GM18505 (cell line): Measurements from ENCODE around the gene MEIS2.

Source experiments
- ATAC-seq: cut with Tn5 transposase; IDR thresholded peaks from one replicate; pipeline ENCODE4 v1.9.1; 2021; ENCODE audit not compliant: unreplicated experiment
- POLR2A ChIP-seq: IDR thresholded peaks from 4 replicates; pipeline ENCODE4 v1.6.1; 2011; ENCODE audit warnings: borderline replicate concordance; ENCODE audit not compliant: insufficient read depth, insufficient read length; ENCODE audit errors: extremely low read depth

The MEIS2 gene

GRCh38 chr15:36904715-36905114 is 195.6 kb downstream of the MEIS2 start:
- TF ChIP-seq POLR2A = no peak
- ATAC-seq = no peak

GRCh38 chr15:36903922-36904556 is 196.3 kb downstream of the MEIS2 start:
- ATAC-seq = no peak

GRCh38 chr15:36903195-36903594 is 197.2 kb downstream of the MEIS2 start:
- no peak for TF ChIP-seq POLR2A
- ATAC-seq = no peak

More at GRCh38 chr15:36903922-36904556, 196.3 kb downstream of the MEIS2 start:
- TF ChIP-seq POLR2A = no peak

- TF ChIP-seq POLR2A = no peak
- ATAC-seq = no peak
These were observed 199.3 kb downstream of the MEIS2 start for GRCh38 chr15:36901012-36901411.

GRCh38 chr15:36899696-36900095 is 200.7 kb downstream of the MEIS2 start:
- TF ChIP-seq POLR2A = no peak
- no peak for ATAC-seq

- TF ChIP-seq POLR2A = no peak
- no peak for ATAC-seq
These were observed 201.7 kb downstream of the MEIS2 start for GRCh38 chr15:36898536-36899126.

- no peak for ATAC-seq
- TF ChIP-seq POLR2A = no peak
These were observed 202.5 kb downstream of the MEIS2 start for GRCh38 chr15:36897834-36898233.

- no peak for TF ChIP-seq POLR2A
- ATAC-seq = no peak
These were observed 203.4 kb downstream of the MEIS2 start for GRCh38 chr15:36896949-36897348.

GRCh38 chr15:36894075-36894474 is 206.3 kb downstream of the MEIS2 start:
- TF ChIP-seq POLR2A = no peak

GRCh38 chr15:36893276-36893675 is 207.1 kb downstream of the MEIS2 start:
- TF ChIP-seq POLR2A = no peak
- ATAC-seq = no peak

More at GRCh38 chr15:36894075-36894474, 206.3 kb downstream of the MEIS2 start:
- no peak for ATAC-seq

GRCh38 chr15:36888011-36888992 is 212.0 kb downstream of the MEIS2 start:
- no peak for ATAC-seq
- no peak for TF ChIP-seq POLR2A

GRCh38 chr15:36887214-36887961 is 213.0 kb downstream of the MEIS2 start:
- TF ChIP-seq POLR2A = no peak
- ATAC-seq = no peak

- TF ChIP-seq POLR2A = no peak
- ATAC-seq = no peak
These were observed 213.6 kb downstream of the MEIS2 start for GRCh38 chr15:36886701-36887100.
